GM18867 (cell line): Measurements from ENCODE around the gene KCNQ1OT1.

Experiments
- ATAC-seq: cut with Tn5 transposase; IDR thresholded peaks from one replicate; pipeline ENCODE4 v1.9.1; 2021; ENCODE audit warnings: mild to moderate bottlenecking, moderate library complexity; ENCODE audit not compliant: unreplicated experiment

Gene KCNQ1OT1

GRCh38 chr11:2737866-2738265 lies 38.1 kb upstream of the KCNQ1OT1 start:
- ATAC-seq, result no peak

DNA sequence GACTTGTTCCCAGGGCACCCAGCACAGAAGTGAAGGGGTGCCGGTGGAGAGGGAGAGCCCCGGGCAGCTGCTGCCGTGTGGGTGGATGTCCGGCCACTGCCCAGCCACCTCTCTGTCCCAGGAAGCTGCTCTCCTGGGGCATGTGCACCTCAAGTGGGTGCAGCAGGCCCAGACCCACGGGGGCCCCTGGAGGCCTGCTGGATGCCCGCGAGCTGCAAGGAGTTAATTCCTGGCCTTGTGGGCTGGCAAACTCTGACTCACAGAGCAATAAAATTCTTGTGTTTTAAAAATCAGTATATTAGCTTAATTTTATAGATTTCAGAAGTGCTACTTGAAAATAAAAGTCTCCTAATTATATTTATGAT lies 37.4 kb upstream of the KCNQ1OT1 start:
- ATAC-seq, result no peak

DNA sequence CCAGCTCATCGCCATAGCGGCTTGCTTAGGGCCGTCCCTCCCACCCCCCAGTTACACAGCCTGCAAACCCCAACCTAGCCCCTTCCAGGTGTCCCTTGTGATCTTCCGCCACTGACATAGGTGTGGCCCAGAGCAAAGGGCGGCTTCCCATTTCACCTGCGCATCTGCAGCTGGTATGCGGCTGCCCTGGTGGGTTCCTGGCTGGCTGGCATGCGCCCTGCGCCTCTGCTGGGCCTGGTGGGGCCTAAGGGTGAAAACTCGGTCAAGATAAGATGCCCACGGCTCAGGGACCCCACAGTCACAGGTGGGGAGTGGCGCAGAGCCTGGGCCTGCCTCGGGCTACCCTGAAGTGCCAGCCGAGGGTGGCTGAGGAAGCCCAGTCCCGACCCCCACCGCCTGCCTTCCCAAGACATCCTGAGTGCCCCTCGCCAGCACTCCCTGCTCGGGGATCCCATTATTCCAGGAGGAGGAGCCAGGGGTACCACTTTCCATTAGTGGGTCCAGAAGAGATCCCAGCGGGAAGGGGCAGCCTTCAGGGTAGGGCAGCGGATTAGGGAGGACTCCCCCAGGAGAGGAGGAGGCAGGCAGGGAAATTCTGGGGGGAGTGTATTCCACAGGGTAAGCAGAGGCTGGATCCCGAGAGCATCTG lies 36.9 kb upstream of the KCNQ1OT1 start:
- no peak for ATAC-seq

DNA sequence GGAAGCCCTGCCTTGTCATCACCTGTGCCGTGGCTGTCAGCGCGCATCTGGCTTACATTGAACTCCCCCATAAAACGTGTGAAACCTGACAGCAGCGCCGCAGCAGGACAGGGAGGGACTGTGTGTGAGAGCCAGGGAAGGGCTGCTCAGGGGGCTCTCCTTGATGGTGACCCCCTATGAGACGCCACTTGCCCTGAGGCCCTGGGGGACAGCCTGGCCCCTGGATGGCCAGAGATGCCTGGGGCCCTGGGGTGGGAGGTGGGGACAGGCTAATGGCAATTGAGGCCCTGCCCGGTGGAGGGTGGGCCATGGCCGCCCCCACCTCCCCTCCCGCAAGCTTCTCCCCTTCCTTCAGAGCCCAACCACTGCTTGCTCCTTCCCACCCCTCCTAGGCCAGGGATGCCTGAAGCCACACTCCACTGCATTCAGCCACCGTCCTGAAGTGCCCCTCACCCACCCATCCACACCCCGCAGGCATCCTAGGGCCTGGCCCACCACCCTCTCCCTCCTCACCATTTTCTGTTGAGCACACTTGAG lies 35.3 kb upstream of the KCNQ1OT1 start:
- ATAC-seq, result no peak

- no peak for ATAC-seq
These were observed 34.6 kb upstream of the KCNQ1OT1 start for GRCh38 chr11:2734181-2735052.

DNA sequence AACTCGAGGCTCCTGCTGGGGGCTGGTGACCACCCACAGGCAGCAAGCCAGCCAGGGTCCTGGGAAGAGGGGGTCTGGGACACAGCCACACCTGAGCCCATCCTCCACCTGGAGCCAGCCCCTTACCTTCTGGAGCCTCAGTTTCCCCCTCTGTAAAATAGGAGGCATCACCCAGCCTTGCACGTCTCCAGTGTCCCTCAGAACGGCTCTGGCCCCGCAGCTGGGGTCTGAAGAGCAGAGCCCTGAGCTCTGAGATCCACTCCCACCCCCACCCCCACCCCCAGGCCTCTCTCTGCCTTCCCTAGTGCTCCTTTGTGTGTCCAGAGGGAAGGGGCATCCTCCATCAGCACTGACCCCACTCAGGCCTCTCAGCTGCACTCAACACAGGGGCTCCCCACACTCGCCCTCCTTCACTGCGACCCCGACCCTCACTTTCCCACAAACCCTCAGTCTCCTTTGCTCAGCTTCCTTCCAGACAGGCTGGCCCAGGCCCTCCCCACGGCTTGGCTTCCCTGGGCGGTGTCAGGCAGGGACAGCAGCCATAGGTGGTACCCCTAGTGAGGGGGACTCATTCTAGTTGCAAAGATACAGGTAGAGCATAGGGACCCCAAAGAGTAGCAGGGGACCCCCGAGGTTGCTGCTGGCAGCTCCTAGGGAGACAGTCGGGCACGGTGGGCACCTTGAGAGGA lies 33.3 kb upstream of the KCNQ1OT1 start:
- ATAC-seq, result no peak

DNA sequence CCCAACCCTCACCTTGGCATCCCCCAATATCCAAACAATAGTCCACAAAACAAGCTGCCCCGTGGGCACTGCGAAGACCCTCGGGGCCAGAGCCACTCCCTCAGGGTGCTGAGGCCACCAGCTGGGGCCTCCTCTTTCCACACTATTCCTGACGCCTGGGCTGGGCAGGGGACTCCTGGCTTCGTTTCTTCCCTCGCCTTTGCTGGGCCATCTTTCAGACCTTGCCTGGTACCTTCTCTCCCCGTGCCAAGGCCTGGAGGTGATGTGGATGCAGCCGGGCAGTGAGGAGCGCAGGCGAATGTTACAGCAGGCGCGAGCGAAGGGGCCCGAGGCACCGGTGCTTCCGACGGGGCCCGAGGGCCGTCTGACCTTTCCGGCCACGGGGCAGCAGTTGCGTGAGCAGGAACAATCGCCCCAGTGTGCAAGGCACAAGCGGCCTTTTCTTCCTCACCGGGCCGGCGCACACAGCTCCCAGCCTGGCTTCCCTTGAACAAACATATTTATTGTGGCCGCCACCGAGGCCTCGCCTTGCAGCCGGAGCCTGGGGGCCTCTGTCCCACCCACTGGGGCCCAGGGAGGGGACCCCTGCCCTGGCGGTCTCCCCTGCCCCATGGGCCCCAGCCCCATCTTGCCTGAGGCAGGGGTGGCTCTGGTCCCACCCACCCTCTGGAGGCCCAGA lies 32.6 kb upstream of the KCNQ1OT1 start:
- no peak for ATAC-seq

- no peak for ATAC-seq
These were observed 31.6 kb upstream of the KCNQ1OT1 start for GRCh38 chr11:2731130-2732125.

DNA sequence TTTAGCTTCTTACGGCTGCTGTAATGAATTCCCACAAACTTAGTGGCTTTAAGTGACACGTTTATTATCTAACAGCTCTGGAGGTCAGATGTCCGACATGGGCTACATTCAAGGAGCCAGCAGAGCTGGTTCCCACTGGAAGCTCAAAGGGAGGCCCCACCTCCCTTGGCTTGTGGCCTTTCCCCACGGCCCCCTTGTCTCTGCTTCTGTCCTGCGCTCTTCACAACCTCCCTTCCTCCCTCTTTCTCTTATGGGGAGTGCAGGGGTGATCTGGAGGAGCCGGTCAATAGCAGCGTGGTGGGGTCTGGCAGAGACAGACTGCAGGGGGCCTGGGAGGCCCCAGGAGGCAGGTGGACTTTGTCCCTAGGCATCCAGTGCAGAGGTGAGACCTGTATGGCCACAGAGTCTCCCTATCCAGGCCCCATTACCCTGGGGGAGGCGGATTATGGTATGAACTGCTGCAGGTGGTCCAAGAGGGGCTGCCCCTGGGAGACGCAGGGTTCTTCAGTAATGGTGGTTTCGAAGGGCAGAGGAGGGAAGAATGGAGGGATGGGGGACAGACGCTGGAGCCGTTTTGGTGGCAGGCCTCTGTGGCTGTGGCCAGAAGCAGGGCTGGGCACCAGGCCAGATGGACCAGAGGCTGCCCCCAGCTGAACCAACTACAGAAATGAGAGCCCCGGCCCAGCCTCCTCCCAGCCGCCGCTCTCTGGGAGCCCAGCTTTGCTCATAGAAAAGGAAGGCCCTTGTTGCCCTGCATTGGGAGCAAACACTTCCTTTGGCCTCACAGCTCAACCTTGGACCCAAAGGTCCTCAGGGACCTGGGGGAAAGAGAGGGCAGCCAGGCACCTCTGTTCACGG lies 30.7 kb upstream of the KCNQ1OT1 start:
- no peak for ATAC-seq

DNA sequence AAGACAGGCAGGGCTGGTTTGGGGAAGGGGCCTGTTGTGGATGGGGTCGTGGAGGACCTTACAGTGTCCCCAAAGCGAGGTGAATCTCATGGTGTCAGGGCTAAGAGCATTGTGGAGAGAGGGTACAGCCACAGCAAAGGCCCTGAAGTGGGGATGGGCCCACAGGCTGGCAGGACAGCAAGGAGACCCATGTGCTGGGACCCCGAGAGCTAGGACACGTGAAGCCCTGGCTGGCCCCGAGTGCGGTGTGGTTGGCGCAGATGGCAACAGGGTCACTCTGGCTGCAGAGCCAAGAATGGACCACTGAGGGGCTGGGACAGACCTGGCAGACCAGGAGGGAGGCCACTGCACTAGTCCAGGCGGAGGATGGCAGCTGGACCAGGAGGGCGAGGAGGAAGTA lies 30.0 kb upstream of the KCNQ1OT1 start:
- ATAC-seq, result no peak

DNA sequence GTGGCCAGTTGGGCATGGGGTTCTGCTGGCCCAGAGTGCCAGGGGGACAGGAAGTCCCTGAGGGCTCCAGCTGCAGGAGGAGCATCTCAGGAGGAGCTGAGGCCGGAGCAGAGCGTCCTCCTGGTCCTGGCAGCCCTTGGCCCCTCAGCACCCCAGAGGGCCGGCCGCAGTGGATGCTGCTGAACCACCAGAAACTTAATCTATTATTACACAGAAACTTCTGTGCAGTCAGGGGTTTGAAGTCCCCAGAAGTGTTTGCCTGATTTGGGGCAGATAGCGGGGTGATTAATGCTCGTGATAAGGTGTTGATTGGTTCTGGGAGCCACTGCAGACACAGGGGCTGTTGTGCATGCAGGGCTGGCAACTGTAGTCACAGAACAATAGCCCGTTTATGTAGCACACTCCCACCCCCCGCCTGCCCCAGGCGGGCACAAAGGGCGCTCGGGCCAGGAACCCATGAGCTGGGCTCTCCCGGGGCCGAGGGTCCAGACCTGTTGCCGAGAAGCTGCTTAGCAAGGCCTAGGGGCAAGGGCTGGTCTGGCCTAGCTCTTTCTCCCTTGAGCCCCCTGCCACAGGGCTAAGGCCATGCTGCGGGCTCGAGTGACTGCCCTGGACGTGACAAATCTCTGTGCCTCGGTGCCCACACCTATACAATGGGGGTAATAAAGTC lies 29.0 kb upstream of the KCNQ1OT1 start:
- ATAC-seq, result no peak

- no peak for ATAC-seq
These were observed 28.4 kb upstream of the KCNQ1OT1 start for GRCh38 chr11:2728128-2728662.

DNA sequence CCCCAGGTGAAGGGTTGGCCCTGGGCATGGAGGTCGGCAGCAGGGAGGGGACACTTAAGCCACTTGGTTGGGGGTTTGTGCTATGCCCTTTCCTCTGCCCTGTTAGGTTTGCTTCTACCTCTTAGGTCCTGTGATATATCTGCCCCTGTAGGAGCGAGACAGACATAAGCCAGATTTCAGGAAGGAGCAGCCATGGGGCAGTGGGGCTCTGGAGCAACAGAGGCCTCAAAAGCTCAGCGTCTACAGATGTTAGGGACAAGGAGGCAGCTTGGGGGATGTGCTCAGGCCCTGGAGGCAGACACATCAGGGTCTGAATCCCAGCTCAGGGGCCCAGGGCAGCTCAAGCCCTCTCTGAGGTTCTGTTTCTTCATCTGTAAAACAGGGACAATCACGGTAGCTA lies 27.2 kb upstream of the KCNQ1OT1 start:
- no peak for ATAC-seq

DNA sequence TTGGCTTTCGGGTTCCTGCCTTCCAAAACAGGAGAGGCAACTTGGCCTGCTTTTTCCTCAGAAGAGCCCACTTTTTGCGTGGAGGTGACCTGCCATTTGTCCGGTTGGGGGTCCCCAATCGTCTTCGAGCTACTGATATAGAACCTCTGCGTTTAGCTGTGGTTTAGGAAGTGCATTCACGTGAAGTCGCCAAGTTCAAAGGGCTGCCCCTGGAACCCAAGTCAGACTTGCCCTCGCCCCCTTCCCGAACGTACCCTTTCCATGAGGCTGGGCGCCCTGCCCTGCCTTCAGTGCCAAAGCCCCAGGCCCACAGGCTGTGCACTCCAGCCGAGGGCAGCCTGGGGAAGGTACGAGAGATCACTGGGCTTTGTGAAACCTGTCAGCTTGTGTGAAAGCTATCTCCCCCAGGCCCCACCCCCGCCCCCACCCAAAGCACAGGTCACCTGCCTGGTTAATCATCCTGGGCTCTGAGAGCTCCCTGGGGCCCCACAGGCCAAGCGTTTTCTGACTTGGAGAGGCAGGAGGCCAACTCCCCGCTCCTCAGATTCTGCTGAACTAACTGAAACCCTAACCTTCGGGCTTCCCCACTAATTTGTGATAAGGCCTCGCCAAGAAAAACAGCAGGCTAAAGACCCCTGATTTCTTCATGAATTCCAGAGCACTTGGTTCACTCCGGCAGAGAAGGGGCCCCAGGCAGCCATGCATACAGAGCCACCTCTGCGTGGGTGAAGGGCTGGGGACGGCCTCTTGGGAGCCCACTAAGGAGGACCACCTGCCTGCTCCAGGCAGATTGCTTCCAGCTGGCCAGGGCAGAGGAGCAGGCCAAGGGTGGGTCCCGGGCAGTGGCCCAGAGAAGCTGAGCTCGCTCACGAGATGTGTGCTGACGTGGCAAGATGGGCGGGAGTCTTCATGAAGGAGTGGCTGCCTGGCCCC lies 25.8 kb upstream of the KCNQ1OT1 start:
- ATAC-seq, result no peak

- no peak for ATAC-seq
These were observed 25.0 kb upstream of the KCNQ1OT1 start for GRCh38 chr11:2724653-2725367.

- ATAC-seq, result no peak
These were observed 24.3 kb upstream of the KCNQ1OT1 start for GRCh38 chr11:2724104-2724503.
